Cardiac muscle cell (in vitro differentiated cells and primary cell): ENCODE results near the gene ZNF202. TPM values are rescaled to one million over a fixed set of nuclear protein-coding genes. Genes with fewer than 3 reads are reported as not detected.
"Not testable (repeated sequence)": the region's sequence is repeated elsewhere in the genome, so short reads cannot be mapped to it uniquely, and the experiment has no call there.

Experiments used
- DNase-seq, 2 donors: peaks; one replicate each; pipeline versions ENCODE4 v3.0.0 to v3.0.0-alpha.2; 2010 to 2017; ENCODE audit warnings: low read depth in 1 of 2, low spot score in 1 of 2
- H3K27ac ChIP-seq: fragments of 200-600 bp; sonication (generic); 2 replicates; pipeline ENCODE4 v1.5.1; 2016
- H3K27me3 ChIP-seq: fragments of 200-600 bp; sonication (generic); 2 replicates; pipeline ENCODE4 v1.6.0; 2016; ENCODE audit warnings: control low read depth
- H3K36me3 ChIP-seq: fragments of 200-600 bp; sonication (generic); 2 replicates; pipeline ENCODE4 v1.5.1; 2016; ENCODE audit warnings: control low read depth
- H3K4me1 ChIP-seq: fragments of 200-600 bp; sonication (generic); 2 replicates; pipeline ENCODE4 v1.8.1; 2017; ENCODE audit warnings: low read depth, mild to moderate bottlenecking, mixed run types
- H3K4me3 ChIP-seq: fragments of 200-600 bp; sonication (generic); 2 replicates; pipeline ENCODE4 v1.5.1; 2016; ENCODE audit warnings: mild to moderate bottlenecking
- H3K9me3 ChIP-seq: fragments of 200-600 bp; sonication (generic); 2 replicates; pipeline ENCODE4 v1.5.1; 2017; ENCODE audit warnings: low read depth, mild to moderate bottlenecking, control low read depth
- CTCF ChIP-seq: IDR thresholded peaks from 2 replicates; pipeline ENCODE4 v1.5.1; 2012; ENCODE audit warnings: low read depth, mild to moderate bottlenecking, low read length
- polyA plus RNA-seq: library from polyadenylated mRNA; unstranded; fragments of >200 nt; fragmentation: Nextera tagmentation; extraction: Ambion mirVana; gene quantifications from 2 replicates; pipeline ENCODE4 v1.2.1, GENCODE V29; 2016
- total RNA-seq: library from RNA; depleted of rRNA; stranded (reverse); fragments of >200 nt; gene quantifications from 2 replicates; pipeline ENCODE4 v1.2.3, GENCODE V29; 2016

ZNF202 gene
- total and polyA plus RNA-seq, 2 experiments from 2014 or later, result 4.8 to 12.0 TPM

GRCh38 chr11:123718469-123718868 is 23.0 kb downstream of the ZNF202 start:
- Histone ChIP-seq H3K4me3 (no peak overlapping the region), H3K36me3 (no peaks in the 10 kb centered on the region), H3K27me3 (no peaks in the 10 kb centered on the region), H3K4me1 (no peaks in the 10 kb centered on the region), H3K27ac (no peak overlapping the region), H3K9me3 (no peaks in the 10 kb centered on the region)
- TF ChIP-seq CTCF, result no peak
- DNase-seq, result no peak

GRCh38 chr11:123718063-123718462 is 23.4 kb downstream of the ZNF202 start:
- no peak for DNase-seq
- no peaks in the 10 kb centered on the region for H3K9me3 ChIP-seq
- no peaks in the 10 kb centered on the region for H3K27me3 ChIP-seq
- no peaks in the 10 kb centered on the region for H3K4me1 ChIP-seq
- H3K4me3 ChIP-seq, result no peak overlapping the region
- TF ChIP-seq CTCF, result no peak
- no peaks in the 10 kb centered on the region for H3K36me3 ChIP-seq
- H3K27ac ChIP-seq, result no peak overlapping the region

- not testable (repeated sequence) for H3K4me3 ChIP-seq, DNase-seq, H3K9me3 ChIP-seq, H3K27me3 ChIP-seq, H3K36me3 ChIP-seq, H3K27ac ChIP-seq, H3K4me1 ChIP-seq
Observed at GRCh38 chr11:123712627-123713026, 28.8 kb downstream of the ZNF202 start.

- TF ChIP-seq CTCF, result peak; percentile 81
- DNase-seq, result peak; percentile 75 to 78
- Histone ChIP-seq H3K27me3 (no peaks in the 10 kb centered on the region), H3K27ac (no peak overlapping the region), H3K4me1 (peaks cover 3% of the 10 kb centered on the region), H3K36me3 (no peaks in the 10 kb centered on the region), H3K9me3 (no peaks in the 10 kb centered on the region), H3K4me3 (no peak overlapping the region)
Observed at GRCh38 chr11:123707606-123708205, 33.8 kb downstream of the ZNF202 start.

GRCh38 chr11:123707206-123707605 is 34.3 kb downstream of the ZNF202 start:
- Histone ChIP-seq H3K9me3 (no peaks in the 10 kb centered on the region), H3K4me1 (peaks cover 5% of the 10 kb centered on the region), H3K27me3 (no peaks in the 10 kb centered on the region), H3K36me3 (no peaks in the 10 kb centered on the region), H3K4me3 (no peak overlapping the region), H3K27ac (no peak overlapping the region)
- no peak for TF ChIP-seq CTCF
- no peak for DNase-seq

- Histone ChIP-seq H3K27ac (no peak overlapping the region), H3K9me3 (no peaks in the 10 kb centered on the region), H3K27me3 (no peaks in the 10 kb centered on the region), H3K36me3 (no peaks in the 10 kb centered on the region), H3K4me3 (no peak overlapping the region), H3K4me1 (peaks cover 5% of the 10 kb centered on the region)
- no peak for DNase-seq
- TF ChIP-seq CTCF, result no peak
Observed at GRCh38 chr11:123704341-123704740, 37.1 kb downstream of the ZNF202 start.
